ENCODE measurements around the gene BTNL2.
A peak's percentile ranks its signal among the peaks of the same experiment; 100 is the strongest.
"Not testable (repeated sequence)": the region's sequence is repeated elsewhere in the genome, so short reads cannot be mapped to it uniquely, and the experiment has no call there.

BTNL2 gene

DNA sequence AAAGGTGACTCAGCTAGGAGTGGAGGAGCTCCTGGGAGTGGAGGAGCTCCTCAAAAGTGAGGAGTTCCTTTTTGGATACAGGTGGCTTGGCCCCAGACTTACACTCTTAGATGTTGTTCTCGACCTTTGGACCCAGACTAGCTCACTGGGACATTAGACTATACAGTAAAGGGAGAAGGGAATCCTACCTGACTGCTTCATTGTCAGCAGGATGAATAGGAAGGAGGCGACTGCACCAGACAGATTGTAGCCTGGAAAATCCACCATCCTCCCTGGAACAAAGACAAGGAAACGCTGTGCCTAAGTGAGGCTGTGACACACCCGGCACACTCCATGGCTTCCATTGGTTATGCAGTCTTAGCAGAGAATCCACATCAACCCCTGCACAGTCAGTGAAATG lies at the start of gene BTNL2:
Gene BTNL2, minus strand, starts transcription at position 325 of the 400 bp plus-strand sequence. Its CDS starts 58 bp downstream, at position 267.
- no peak for DNase-seq (ENCODE audit: low read depth)

GRCh38 chr6:32449088-32449736 lies 42.2 kb upstream of the BTNL2 start:
- no peak for DNase-seq (ENCODE audit: low read depth)

DNA sequence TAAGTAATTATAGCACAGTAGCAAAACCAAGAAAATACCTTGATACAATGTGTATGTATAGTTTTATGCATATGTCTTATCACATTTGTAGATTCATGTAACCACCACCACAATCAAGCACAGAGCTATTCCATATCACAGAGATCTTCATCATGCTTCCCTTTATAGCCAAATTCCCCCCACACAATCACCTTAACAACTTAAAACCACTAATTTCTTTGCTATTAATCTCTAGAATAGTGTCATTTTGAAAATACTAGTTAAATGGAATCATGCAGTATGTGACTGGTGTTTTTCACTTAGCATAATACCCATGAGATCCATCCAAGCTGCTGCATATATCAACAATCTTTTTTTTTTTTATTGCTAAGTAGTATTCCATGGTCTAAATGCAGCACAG lies 41.0 kb upstream of the BTNL2 start:
- DNase-seq (ENCODE audit: low read depth) = no peak

DNA sequence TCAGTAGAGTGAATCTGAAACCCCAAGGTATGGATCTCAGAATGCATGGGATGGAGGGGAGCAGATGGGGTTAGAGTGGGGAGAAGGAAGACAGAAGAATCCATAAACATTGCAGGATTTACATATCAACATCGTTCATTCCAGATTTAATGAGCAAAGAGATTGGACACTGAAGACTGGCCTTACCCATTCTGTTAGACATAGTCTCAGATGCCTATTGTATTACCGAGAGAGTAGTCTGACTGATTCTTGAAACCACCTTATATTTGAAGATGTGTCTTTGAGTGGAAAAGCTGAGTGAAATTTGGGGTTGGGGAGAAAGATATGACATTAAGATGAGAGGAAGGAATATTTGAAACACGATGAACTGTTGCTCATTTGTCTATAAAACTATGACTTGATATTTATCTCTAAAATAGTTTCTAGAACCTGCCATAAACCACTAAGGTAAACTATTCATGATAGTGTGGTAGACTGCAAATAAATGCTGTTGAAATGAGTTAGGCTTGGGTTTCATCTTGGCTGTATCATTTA lies 38.4 kb upstream of the BTNL2 start:
- no peak for DNase-seq (ENCODE audit: low read depth)

GRCh38 chr6:32444433-32444832 lies 37.5 kb upstream of the BTNL2 start:
- DNase-seq (ENCODE audit: low read depth) = no peak

GRCh38 chr6:32442977-32443552 lies 36.1 kb upstream of the BTNL2 start:
- DNase-seq (ENCODE audit: low read depth) = no peak

GRCh38 chr6:32442243-32442667 lies 35.3 kb upstream of the BTNL2 start:
- no peak for DNase-seq (ENCODE audit: low read depth)

- peak; percentile 69 for DNase-seq (ENCODE audit: low read depth)
Observed at GRCh38 chr6:32439602-32440214, 32.7 kb upstream of the BTNL2 start, which contains the start of gene HLA-DRA. TSS of gene HLA-DRA (plus strand) at chr6:32439887. CDS start at chr6:32439951, 64 bp downstream.

GRCh38 chr6:32439139-32439538 lies 32.2 kb upstream of the BTNL2 start:
- no peak for DNase-seq (ENCODE audit: low read depth)

- peak; percentile 58 for DNase-seq (ENCODE audit: low read depth)
Observed at GRCh38 chr6:32436995-32437836, 30.2 kb upstream of the BTNL2 start.

GRCh38 chr6:32436186-32436585 lies 29.2 kb upstream of the BTNL2 start:
- no peak for DNase-seq (ENCODE audit: low read depth)

GRCh38 chr6:32433950-32434349 lies 27.0 kb upstream of the BTNL2 start:
- DNase-seq (ENCODE audit: low read depth) = not testable (repeated sequence)

GRCh38 chr6:32432050-32432450 lies 25.1 kb upstream of the BTNL2 start:
- peak; percentile 19 for DNase-seq (ENCODE audit: low read depth)

DNA sequence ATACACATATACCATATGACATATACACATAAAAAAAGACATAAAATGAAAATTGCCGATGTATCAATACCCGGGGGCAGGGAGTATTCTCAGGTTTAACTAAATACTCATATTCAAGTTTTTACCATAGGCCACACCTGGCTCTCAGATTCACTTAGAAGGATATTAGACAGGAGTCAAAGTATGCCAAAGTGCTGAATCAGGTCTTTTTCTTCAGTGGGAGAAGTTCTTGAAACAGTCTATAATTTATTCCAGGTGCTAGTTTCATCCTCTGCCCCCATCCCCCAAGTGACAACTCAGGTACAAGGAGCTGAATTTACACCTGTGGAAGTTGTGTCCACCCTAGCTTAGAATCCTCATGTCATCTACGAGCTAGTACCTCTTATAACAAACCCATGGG lies 24.2 kb upstream of the BTNL2 start:
- no peak for DNase-seq (ENCODE audit: low read depth)

DNA sequence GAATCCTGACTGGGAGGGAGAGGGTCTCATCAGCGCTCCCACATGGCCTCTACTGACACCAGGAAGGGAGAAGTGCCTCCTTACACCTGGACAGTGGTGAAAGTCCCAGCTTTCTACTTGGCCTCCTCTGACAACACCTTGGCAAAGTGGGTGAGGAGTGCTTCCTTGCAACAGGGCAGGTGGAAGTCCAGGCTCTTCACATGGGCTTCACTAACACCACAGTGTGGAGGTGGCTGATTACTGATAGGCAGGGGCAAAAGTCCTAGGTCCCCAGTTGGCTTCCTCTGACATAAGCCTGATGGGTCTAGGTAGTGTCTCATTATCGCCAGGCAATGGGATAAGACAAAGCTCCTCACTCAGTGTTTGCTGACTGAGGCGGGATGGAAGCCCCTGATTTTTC lies 23.2 kb upstream of the BTNL2 start:
- DNase-seq (ENCODE audit: low read depth) = no peak

DNA sequence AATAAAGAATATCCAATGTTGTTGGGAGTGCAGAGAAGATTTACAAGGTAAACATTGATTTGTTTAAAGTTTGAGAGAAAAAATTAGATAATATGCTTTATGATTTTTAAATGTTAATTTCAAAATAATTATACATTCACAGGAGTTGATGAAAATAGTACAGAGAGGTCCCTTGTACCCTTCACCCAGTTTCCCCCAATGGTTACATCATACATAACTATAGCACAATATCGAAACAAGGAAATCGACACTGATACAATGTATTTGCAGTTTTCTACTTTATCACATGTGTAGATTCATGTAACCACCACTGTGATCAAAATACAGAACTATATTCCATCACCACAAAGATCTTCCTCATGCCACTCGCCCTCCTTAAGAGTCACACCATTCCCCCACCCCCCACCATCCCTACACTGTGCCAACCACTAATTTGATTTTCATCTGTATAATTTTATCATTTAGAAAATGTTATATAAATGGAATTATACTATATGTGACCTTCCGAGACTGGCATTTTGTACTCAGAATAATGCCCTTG lies 21.0 kb upstream of the BTNL2 start:
- no peak for DNase-seq (ENCODE audit: low read depth)

- DNase-seq (ENCODE audit: low read depth) = no peak
Observed at GRCh38 chr6:32427218-32427617, 20.2 kb upstream of the BTNL2 start.

DNA sequence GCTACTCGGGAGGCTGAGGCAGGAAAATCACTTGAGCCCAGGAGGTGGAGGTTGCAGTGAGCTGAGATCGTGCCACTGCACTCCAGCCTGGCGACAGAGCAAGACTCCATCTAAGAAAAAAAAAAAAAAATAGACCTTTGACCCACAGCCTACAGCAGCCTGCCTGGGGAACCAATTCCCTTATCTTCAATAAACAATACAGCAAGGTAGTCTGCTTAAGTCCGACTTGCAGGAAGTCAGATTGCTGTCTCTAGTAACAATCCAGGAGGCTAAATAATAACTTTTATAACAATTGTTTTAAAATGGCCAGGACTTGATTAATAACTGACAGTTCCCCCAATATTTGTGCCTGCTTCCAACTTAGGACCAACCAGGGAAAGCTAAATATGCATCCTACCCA lies 19.4 kb upstream of the BTNL2 start:
- no peak for DNase-seq (ENCODE audit: low read depth)

GRCh38 chr6:32424589-32425300 lies 17.8 kb upstream of the BTNL2 start:
- DNase-seq (ENCODE audit: low read depth) = no peak

- DNase-seq (ENCODE audit: low read depth) = no peak
Observed at GRCh38 chr6:32416036-32416435, 9.1 kb upstream of the BTNL2 start.

GRCh38 chr6:32415521-32416019 lies 8.6 kb upstream of the BTNL2 start:
- peak; percentile 45 for DNase-seq (ENCODE audit: low read depth)

Data from stromal cell of bone marrow (primary cell).